HG02571 (cell line): ENCODE measurements around the gene GPR4.
A peak's percentile ranks its signal among the peaks of the same experiment; 100 is the strongest.

ENCODE experiments used
- ATAC-seq: cut with Tn5 transposase; IDR thresholded peaks from one replicate; pipeline ENCODE4 v1.9.1; 2021; ENCODE audit warnings: mild to moderate bottlenecking, moderate library complexity; ENCODE audit not compliant: unreplicated experiment

GPR4 gene

DNA sequence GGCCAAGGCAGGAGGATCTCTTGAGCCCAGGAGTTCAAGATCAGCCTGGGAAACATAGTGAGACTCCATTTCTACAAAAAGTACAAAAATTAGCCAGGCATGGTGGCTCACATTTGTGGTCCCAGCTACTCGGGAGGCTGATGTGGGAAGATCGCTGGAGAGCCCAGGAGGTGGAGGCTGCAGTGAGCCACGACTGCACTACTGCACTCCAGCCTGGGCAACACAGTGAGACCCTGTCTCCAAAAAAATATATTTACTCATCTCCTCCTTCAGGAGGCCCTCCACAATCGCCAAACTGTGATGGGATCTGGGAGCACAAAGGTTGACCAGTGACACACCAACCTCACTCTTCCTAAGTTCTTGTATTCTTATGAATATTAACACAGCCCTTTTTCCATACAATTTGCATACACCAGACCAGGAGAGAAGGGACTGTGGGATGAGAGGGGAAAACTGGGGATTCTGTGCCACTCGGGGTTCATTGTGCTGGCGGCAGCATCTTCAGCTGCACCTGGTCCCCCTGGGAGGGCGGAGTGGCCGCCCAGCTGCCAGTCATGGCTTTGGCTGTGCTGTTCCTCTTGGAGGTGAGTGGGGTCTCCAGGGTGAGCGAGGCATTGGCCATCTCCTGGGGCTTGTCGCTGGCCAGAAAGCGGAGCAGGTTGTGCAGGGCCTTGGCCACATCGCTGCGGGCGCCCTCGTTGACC lies 11.6 kb downstream of the GPR4 start:
- ATAC-seq = no peak

GRCh38 chr19:45589768-45590167 lies 12.2 kb downstream of the GPR4 start:
- ATAC-seq = no peak

DNA sequence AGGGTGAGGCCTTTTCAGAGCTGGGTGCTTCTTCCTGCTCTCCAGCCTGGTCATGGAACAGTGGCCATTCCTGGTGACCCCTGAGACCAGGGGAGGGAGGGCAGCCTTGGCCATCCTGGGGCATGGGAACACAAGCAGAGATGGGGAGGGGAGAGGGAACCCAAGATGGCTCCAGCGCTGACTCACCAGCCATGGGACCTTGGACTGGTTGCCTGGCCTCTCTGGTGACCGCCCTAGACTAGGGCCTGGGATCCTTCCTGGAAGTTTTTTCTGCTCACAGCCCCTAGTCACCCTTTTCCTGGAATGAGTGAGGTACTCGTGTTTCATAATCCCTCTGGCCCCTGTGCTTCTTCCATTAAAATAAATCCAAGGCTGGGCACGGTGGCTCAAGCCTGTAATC lies 14.1 kb downstream of the GPR4 start:
- no peak for ATAC-seq

- no peak for ATAC-seq
Observed at GRCh38 chr19:45585158-45585577, 16.8 kb downstream of the GPR4 start.

DNA sequence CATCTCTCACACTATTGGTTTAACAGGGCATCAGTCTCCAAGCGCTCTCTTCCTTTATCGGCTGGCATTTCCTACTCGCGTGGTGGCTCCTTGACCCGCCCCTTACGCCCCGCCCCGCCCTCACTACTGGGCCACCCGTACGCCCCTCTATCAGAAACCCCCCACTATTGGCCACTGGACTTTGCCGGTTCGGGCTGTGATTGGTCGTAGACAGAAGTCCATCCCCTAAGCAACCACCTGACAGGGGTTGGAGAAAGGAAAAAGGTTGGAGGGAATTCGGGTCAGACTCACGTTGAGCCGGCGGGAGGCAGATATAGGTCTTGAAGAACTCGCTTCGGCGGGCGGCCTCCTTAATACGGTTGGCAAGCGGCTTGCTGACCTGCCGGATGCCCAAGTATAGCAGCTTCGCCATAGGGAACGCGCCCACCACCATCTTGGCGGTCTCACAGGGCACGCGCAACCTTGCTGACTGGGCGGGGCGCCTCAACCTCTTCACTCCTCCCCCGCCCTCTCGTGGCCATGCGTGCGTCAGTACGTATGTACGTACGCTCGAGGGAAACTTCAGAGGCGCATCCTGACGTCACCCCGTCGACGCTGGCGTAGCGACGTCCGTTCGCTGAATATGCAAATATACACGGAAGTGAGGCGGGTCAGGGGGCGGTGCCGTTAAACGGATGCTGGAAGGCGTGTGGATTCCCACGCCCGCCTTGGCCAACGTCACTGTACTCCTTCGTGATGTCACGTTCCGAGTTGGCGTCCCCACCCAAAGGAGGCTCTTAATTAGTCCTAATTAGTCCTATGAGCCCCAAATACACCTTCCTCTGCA lies 17.5 kb downstream of the GPR4 start, which contains the start of gene OPA3:
OPA3 (minus strand) TSS at position 471 of the 826 bp plus-strand sequence; CDS start at position 433, 38 bp downstream.
- peak; percentile 84 for ATAC-seq

DNA sequence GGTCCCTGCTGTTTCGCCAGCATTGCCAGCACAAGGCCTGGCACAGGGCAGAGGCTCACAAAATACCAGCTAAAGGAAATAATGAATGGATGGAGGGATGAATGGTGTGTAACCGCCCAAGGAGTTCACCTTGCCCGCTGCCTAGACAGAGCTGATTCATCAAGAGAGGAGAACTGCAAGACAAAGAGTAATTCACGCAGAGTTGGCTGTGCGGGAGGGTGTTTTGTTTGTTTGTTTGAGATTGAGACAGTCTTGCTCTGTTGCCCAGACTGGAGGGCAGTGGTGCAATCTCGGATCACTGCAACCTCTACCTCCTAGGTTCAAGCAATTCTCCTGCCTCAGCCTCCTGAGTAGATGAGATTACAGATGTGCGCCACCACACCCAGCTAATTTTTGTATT lies 20.4 kb downstream of the GPR4 start:
- ATAC-seq = no peak

GRCh38 chr19:45578861-45579260 lies 23.2 kb downstream of the GPR4 start:
- no peak for ATAC-seq

DNA sequence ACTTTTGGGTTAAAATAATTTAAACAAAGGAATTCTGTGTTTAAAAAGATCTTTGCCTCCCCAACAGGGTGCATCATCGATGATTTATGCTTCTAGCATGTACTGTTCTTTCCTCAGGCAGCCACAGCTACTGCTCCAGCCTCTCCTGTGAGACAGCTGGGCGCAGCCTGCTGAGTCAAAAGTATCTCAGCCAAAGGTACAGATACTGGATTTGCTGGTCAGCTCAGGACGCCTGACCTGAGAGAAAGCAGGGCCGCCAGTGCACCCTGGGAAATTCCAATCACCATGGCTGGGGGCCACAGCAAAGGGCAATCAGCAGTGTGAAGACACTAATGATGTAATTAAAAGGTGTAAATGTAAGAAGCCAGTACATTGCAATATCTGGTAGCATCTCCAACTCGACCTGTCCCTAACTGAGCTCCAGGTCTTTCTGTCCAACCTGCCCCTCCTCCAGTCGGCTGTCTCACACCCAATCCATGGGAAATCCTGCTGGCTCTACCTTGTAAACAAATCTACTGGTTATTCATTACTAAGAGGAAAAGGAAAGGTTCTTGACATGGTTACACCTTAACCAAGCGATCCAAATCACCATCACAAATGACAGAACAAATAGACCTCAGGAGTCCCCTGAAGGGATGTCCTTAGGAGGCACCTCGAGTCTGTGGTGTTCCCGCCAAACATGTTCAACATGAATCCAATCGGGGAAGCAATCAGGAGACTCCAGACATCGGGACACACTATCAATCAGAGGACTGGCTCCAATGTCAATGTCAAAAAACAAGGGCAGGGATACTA lies 24.7 kb downstream of the GPR4 start:
- no peak for ATAC-seq

DNA sequence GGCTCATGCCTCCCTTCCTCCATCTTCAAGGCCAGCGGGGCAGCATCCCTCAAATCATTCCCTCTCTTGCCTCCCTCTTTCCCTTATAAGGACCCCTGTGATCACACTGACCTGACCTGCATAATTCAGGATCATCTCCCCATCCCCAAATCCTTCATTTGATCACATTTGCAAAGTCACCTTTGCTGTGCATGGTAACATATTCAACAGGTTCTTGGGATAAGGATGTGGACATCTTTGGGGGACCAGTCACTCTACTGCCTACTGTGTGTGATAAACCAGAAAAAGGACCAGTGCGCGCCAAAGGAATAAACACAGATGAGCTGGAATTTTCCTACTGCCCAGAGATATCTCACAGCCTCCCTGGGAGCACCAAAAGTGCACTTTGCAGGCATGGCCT lies 25.3 kb downstream of the GPR4 start:
- ATAC-seq = no peak

DNA sequence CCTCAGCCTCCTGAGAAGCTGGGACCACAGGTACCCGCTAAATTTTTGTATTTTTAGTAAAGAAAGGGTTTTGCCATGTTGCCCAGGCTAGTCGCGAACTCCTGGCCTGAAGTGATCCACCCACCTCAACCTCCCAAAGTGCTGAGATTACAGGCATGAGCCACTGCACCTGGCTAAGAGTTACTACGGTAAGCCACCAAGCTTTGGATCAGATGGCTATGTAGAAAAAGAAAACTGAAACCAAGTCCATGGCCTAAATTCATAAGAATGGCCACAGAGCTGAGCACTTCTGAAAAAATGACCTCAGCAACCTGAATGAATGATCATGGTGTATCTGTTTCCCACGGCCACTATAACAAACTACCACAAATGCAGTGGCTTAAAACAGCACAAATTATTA lies 26.8 kb downstream of the GPR4 start:
- ATAC-seq = no peak

GRCh38 chr19:45574526-45574925 lies 27.5 kb downstream of the GPR4 start:
- no peak for ATAC-seq

DNA sequence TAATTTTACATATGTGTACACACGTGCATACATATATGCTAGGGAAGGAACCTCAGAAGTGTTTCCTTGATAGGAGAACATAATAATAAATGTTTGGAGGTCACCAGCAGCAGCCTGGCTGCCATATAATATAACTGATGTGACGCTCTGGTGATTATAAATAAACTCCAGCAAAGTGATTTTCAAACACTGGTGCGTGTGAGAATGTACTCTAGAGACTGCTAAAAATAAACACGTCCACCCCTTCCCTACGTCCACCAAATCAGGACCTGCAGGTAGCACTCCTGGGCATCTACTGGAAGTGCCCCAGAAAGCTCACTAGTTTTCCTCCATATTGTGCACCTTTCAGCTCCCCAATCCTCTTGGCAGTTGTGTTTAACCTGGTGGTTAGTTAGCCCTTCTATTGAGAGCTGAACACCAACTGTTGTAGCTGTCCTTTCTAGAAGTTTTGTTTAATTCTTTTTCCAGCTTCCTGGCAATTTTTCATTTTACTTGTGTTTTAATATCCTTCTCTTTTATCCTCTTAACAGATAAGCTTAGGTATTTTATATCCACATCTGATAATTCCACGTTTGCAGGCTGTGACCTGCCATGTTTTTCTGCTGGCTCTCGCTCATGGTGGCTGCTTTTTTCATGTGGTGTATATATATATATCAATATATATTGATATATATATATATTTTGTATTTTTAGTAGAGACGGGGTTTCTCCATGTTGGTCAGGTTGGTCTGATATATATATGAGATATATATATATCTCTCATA lies 30.4 kb downstream of the GPR4 start:
- no peak for ATAC-seq

GRCh38 chr19:45569619-45570421 lies 32.2 kb downstream of the GPR4 start:
- no peak for ATAC-seq

DNA sequence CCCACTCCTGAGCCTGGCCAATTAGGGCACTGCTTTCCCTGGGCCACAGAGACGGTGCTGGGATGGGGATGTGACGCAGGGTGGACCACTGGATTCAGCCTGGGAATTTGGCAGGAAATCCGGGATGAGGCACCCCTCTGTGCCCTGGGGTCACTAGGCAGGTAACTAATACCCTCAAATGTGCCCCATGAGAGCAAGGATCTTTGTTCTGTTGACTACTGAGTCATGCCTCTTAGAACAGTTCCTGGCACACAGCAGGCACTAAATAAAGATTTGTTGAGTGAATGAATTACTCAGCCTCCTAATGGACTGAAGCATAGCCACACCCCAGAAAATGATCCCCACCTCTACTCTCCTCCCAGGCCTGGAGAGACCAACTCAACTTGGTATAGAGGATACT lies 33.3 kb downstream of the GPR4 start:
- no peak for ATAC-seq

GRCh38 chr19:45567609-45568008 lies 34.4 kb downstream of the GPR4 start:
- no peak for ATAC-seq

DNA sequence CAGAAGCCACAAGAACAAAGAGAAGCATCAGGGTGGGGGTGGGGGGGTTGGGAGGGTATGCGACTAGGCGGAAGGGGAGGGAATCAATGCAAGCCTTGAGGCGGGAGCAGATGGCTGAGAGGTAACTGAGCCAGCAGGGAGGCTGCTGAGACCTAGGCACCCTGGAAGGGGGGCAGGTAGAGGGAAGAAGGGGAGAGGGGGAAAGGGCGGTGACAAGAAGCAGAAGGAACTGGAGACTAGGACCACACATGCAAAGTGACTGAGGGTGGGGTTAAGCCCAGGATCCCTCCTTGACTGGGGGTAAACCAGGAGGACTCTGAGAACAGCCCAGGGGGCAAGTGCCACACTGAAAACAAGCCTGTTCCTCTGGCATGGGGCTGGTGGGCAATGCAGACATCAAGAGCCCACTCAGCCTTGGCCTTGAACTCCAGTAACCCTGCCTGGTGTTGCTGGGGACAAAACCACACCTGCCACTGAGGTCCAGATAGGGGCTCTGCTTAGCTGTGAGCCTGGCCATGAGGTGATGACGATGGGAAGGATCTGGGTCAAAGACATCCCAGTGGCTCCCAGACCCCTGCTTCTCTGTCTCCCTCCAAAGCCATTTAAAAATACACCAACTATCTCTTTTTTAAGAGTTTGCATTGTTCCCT lies 37.8 kb downstream of the GPR4 start:
- no peak for ATAC-seq

DNA sequence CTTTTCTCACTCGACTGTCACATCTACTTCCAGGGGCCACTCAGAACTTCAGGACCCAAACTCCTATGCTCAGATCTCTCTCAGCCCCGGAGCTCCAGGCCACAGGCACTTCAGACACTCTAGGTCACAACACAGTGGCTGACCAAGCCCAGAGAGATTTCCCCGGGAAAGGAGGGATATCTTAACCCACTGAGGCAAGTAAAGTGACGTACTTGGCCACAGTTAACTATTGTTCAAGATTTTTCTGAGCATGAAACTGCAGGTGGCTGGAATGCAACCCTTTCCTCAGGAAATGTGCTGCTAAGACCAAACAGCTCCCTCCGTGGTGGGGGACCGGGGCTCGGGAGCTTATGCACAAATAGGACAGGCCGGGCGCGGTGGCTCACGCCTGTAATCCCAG lies 41.3 kb downstream of the GPR4 start:
- no peak for ATAC-seq

GRCh38 chr19:45560038-45560437 lies 42.0 kb downstream of the GPR4 start:
- ATAC-seq = no peak

DNA sequence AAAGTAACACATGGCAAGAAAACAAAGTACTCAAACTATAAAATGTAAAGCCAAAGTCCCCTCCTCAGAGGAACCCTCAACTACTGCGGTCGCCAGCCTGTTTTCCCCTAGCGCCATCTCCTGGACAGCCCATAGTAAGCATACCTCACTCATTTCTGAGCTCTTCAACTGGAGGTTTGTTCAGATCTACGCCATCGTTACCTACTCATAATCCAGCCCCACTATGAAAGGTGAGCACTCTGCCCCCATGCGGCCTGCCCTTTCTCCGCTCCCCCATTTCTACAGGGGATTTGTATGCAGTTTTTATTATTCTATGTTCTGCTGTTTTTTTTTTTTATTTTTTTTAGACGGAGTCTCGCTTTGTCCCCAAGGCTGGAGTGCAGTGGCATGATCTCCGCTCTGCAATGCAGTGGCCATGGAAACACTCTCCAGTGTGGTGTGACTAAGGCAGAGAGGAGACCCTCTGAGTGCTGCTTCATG lies 43.6 kb downstream of the GPR4 start:
- ATAC-seq = no peak
